ENCODE data around the gene SLC25A27. TPM values are rescaled to one million over a fixed set of nuclear protein-coding genes. Genes with fewer than 3 reads are reported as not detected.

Gene SLC25A27
- total RNA-seq, 4 donors from 2014 or later = 24.6 to 47.2 (median 33.3) TPM

GRCh38 chr6:46651006-46651405, 1.8 kb upstream of the SLC25A27 start:
- no peak overlapping the region for H3K27ac ChIP-seq
- no peaks in the 10 kb centered on the region for H3K9me3 ChIP-seq
- H3K36me3 ChIP-seq = no peaks in the 10 kb centered on the region
- TF ChIP-seq CTCF (IDR thresholded peaks at IDR 0.05) = no peak
- no peak for TF ChIP-seq POLR2A (IDR thresholded peaks at IDR 0.05)
- no peak for DNase-seq
- H3K27me3 ChIP-seq = no peaks in the 10 kb centered on the region
- peak overlapping the region in 1 of 2 donors; percentile 71 for H3K4me3 ChIP-seq
- no peaks in the 10 kb centered on the region for H3K4me1 ChIP-seq
- intact Hi-C loops (cut with DNase I; ENCODE audit: low total_unique reads) = no loop called here

GRCh38 chr6:46651816-46652215, 959 bp upstream of the SLC25A27 start:
- intact Hi-C loops (cut with DNase I; ENCODE audit: low total_unique reads) = no loop called here
- peak overlapping the region; percentile 71 to 92 for H3K4me3 ChIP-seq

GRCh38 chr6:46652232-46652602, 558 bp upstream of the SLC25A27 start:
- H3K4me1 ChIP-seq = no peaks in the 10 kb centered on the region
- H3K27ac ChIP-seq = peak overlapping the region; percentile 87 to 93
- H3K4me3 ChIP-seq = peak overlapping the region; percentile 71 to 92
- intact Hi-C loops (cut with DNase I; ENCODE audit: low total_unique reads) = no loop called here
- no peaks in the 10 kb centered on the region for H3K9me3 ChIP-seq
- no peak for DNase-seq
- no peak for TF ChIP-seq POLR2A (IDR thresholded peaks at IDR 0.05)
- no peak for TF ChIP-seq CTCF (IDR thresholded peaks at IDR 0.05)
- no peaks in the 10 kb centered on the region for H3K36me3 ChIP-seq
- H3K27me3 ChIP-seq = no peaks in the 10 kb centered on the region

More at GRCh38 chr6:46651816-46652215, 959 bp upstream of the SLC25A27 start:
- no peak for TF ChIP-seq CTCF (IDR thresholded peaks at IDR 0.05)
- no peak for TF ChIP-seq POLR2A (IDR thresholded peaks at IDR 0.05)
- Histone ChIP-seq H3K36me3 (no peaks in the 10 kb centered on the region), H3K4me1 (no peaks in the 10 kb centered on the region), H3K27me3 (no peaks in the 10 kb centered on the region), H3K27ac (peak overlapping the region in 1 of 2 donors; percentile 93), H3K9me3 (no peaks in the 10 kb centered on the region)
- DNase-seq = no peak

GRCh38 chr6:46653439-46654195, 842 bp downstream of the SLC25A27 start:
- no peak for TF ChIP-seq CTCF (IDR thresholded peaks at IDR 0.05)
- no peak for TF ChIP-seq POLR2A (IDR thresholded peaks at IDR 0.05)
- peak overlapping the region; percentile 71 to 92 for H3K4me3 ChIP-seq
- intact Hi-C loops (cut with DNase I; ENCODE audit: low total_unique reads) = no loop called here
- H3K36me3 ChIP-seq = no peaks in the 10 kb centered on the region
- peak overlapping the region; percentile 87 to 93 for H3K27ac ChIP-seq
- H3K27me3 ChIP-seq = no peaks in the 10 kb centered on the region
- DNase-seq = no peak
- no peaks in the 10 kb centered on the region for H3K9me3 ChIP-seq
- H3K4me1 ChIP-seq = no peaks in the 10 kb centered on the region

GRCh38 chr6:46655803-46656202, 3.0 kb downstream of the SLC25A27 start:
- no peaks in the 10 kb centered on the region for H3K4me1 ChIP-seq
- H3K36me3 ChIP-seq = no peaks in the 10 kb centered on the region
- no peaks in the 10 kb centered on the region for H3K27me3 ChIP-seq
- H3K4me3 ChIP-seq = no peak overlapping the region
- H3K27ac ChIP-seq = no peak overlapping the region
- no peaks in the 10 kb centered on the region for H3K9me3 ChIP-seq
- TF ChIP-seq POLR2A (IDR thresholded peaks at IDR 0.05) = no peak
- TF ChIP-seq CTCF (IDR thresholded peaks at IDR 0.05) = no peak
- no peak for DNase-seq
- intact Hi-C loops (cut with DNase I; ENCODE audit: low total_unique reads) = no loop called here
